Measurements from ENCODE around the gene MAGOH. TPM values are rescaled to one million over a fixed set of nuclear protein-coding genes. Genes with fewer than 3 reads are reported as not detected.
"Not testable (repeated sequence)": the region's sequence is repeated elsewhere in the genome, so short reads cannot be mapped to it uniquely, and the experiment has no call there.

The MAGOH gene
- total and polyA plus RNA-seq, 4 donors, result 16.4 to 32.5 (median 26.5) TPM

- TF ChIP-seq REST (IDR thresholded peaks at IDR 0.05) (no peak), HNF4G (IDR thresholded peaks at IDR 0.05) (no peak), RAD21 (IDR thresholded peaks at IDR 0.05) (no peak), SP1 (IDR thresholded peaks at IDR 0.05) (no peak), EGR1 (IDR thresholded peaks at IDR 0.05; ENCODE audit: low read depth in 2 of 2) (no peak), GABPA (IDR thresholded peaks at IDR 0.05 in 1 of 2, conservative IDR thresholded peaks at IDR 0.05 in 1 of 2) (no peak), ZBTB33 (IDR thresholded peaks at IDR 0.05) (no peak), HNF4A (conservative IDR thresholded peaks at IDR 0.05) (no peak)
These were observed 30.6 kb downstream of the MAGOH start (continued) for GRCh38 chr1:53207726-53208125.

- H3K4me3 ChIP-seq (ENCODE audit: low read depth in 1 of 3, low read length in 3 of 3), result no peak overlapping the region
- no peaks in the 10 kb centered on the region for H3K4me1 ChIP-seq (ENCODE audit: control insufficient read depth in 4 of 4, insufficient read depth in 4 of 4, low read length in 3 of 4)
- H3K27me3 ChIP-seq (ENCODE audit: control insufficient read depth in 4 of 4, insufficient read depth in 4 of 4, low read length in 3 of 4), result no peaks in the 10 kb centered on the region
- no peak for TF ChIP-seq FOXA1 (IDR thresholded peaks at IDR 0.05)
- no peak for TF ChIP-seq HNF4G (IDR thresholded peaks at IDR 0.05)
- TF ChIP-seq YY1 (IDR thresholded peaks at IDR 0.05), result no peak
- TF ChIP-seq EGR1 (IDR thresholded peaks at IDR 0.05; ENCODE audit: low read depth in 2 of 2), result no peak
- TF ChIP-seq TAF1 (conservative IDR thresholded peaks at IDR 0.05), result no peak
- TF ChIP-seq ATF3 (IDR thresholded peaks at IDR 0.05), result no peak
- no peak for TF ChIP-seq SP1 (IDR thresholded peaks at IDR 0.05)
- no peak for TF ChIP-seq NR2F2 (IDR thresholded peaks at IDR 0.05)
- no peak for TF ChIP-seq CTCF (IDR thresholded peaks at IDR 0.05; ENCODE audit: low read depth, low read length, missing input control)
- TF ChIP-seq FOXA2 (IDR thresholded peaks at IDR 0.05), result no peak
- no peak for TF ChIP-seq JUND (IDR thresholded peaks at IDR 0.05)
- TF ChIP-seq GABPA (IDR thresholded peaks at IDR 0.05 in 1 of 2, conservative IDR thresholded peaks at IDR 0.05 in 1 of 2), result no peak
- TF ChIP-seq RXRA (IDR thresholded peaks at IDR 0.05), result no peak
- no peak for TF ChIP-seq ZBTB33 (IDR thresholded peaks at IDR 0.05)
- no peak for TF ChIP-seq RAD21 (IDR thresholded peaks at IDR 0.05)
- TF ChIP-seq HNF4A (conservative IDR thresholded peaks at IDR 0.05), result no peak
- DNase-seq (ENCODE audit: low spot score), result no peak
- WGBS, result 95% methylated on average over 1 of the region's 1 CpG
- H3K27ac ChIP-seq (ENCODE audit: low read depth in 1 of 2, low read length in 2 of 2), result no peak overlapping the region
- no peak overlapping the region for H3K9ac ChIP-seq (ENCODE audit: low read depth in 1 of 2, low read length in 2 of 2)
- peaks cover 0 to 6% (median under 1%) of the 10 kb centered on the region in 4 donors for H3K9me3 ChIP-seq (ENCODE audit: control insufficient read depth in 4 of 4, low read length in 3 of 4)
- peaks cover 21 to 83% (median 75%) of the 10 kb centered on the region in 4 donors for H3K36me3 ChIP-seq (ENCODE audit: control insufficient read depth in 4 of 4, insufficient read depth in 3 of 4, low read depth in 1 of 4, low read length in 3 of 4)
These were observed 31.5 kb downstream of the MAGOH start for GRCh38 chr1:53206735-53207379.

GRCh38 chr1:53206083-53206685 is 32.1 kb downstream of the MAGOH start:
- not testable (repeated sequence) for H3K27ac ChIP-seq (ENCODE audit: low read depth in 1 of 2, low read length in 2 of 2); H3K9me3 ChIP-seq (ENCODE audit: control insufficient read depth in 4 of 4, low read length in 3 of 4)
- WGBS, result 98% methylated on average over 3 of the region's 3 CpGs

More at GRCh38 chr1:53206083-53206685, 32.1 kb downstream of the MAGOH start:
- not testable (repeated sequence) for H3K4me1 ChIP-seq (ENCODE audit: control insufficient read depth in 4 of 4, insufficient read depth in 4 of 4, low read length in 3 of 4); DNase-seq (ENCODE audit: low spot score); H3K4me3 ChIP-seq (ENCODE audit: low read depth in 1 of 3, low read length in 3 of 3); H3K27me3 ChIP-seq (ENCODE audit: control insufficient read depth in 4 of 4, insufficient read depth in 4 of 4, low read length in 3 of 4); H3K9ac ChIP-seq (ENCODE audit: low read depth in 1 of 2, low read length in 2 of 2)
- peaks cover 18 to 83% (median 79%) of the 10 kb centered on the region in 4 donors for H3K36me3 ChIP-seq (ENCODE audit: control insufficient read depth in 4 of 4, insufficient read depth in 3 of 4, low read depth in 1 of 4, low read length in 3 of 4)
